ENCODE data around the gene ZNF70. TPM values are rescaled to one million over a fixed set of nuclear protein-coding genes. Genes with fewer than 3 reads are reported as not detected.
A peak's percentile ranks its signal among the peaks of the same experiment; 100 is the strongest.

Gene ZNF70
- total RNA-seq, 1 experiment from 2014 or later, result 6.5 TPM

DNA sequence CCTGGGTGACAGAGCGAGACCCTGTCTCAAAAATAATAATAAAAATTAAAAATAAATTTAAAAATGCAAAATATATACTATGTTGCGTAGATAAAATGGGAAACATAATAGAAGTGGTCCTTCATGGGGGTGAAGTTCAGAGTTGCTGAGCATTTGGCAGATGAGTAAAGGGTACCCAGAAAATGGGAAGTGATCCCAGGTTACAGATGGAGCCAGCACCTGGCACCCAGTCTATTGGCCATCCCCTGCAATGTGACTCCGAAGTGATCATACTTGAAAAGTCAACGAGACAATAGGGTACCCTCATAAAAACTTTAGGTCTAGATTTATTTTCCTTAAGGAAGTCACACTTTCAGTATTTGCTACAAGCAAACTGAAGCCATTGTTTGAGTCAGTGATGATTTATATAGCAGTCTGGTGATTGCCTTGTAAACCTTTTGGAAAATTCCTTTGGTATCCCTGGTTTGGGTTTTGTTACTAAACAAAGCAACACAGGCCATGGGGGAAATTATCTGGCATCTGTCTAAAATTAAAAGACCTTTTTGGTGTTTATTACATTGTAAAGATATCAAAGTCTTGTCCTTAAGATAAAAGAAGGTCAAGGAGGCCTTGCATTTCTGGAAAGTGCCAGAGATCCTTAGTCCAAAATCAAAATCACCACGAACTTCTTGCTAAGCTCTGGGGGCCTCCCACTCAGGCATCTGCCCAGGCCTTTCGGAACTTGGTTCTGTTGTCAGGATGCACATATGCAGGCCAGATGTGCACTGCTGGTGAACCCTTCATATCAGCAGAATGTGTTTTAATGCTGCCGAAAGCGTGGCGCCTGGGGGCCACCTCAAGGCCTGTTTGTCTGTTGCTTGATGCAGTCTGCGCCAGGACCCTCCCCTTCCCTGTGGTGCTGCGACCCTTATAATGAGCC is 40.2 kb upstream of the ZNF70 start:
- intact Hi-C loops (cut with micrococcal nuclease; ENCODE audit: unreplicated experiment), result no loop called here
- CTCF ChIA-PET, result interaction anchor here (0.5 kb wide), 1 partner anchor 33 kb away, joined by 3 read pairs; no protein-coding TSS in a partner anchor
- H3K4me3 Mint-ChIP-seq (ENCODE audit: low read depth, unreplicated experiment), result no peak overlapping the region
- TF ChIP-seq, protein P1, sequence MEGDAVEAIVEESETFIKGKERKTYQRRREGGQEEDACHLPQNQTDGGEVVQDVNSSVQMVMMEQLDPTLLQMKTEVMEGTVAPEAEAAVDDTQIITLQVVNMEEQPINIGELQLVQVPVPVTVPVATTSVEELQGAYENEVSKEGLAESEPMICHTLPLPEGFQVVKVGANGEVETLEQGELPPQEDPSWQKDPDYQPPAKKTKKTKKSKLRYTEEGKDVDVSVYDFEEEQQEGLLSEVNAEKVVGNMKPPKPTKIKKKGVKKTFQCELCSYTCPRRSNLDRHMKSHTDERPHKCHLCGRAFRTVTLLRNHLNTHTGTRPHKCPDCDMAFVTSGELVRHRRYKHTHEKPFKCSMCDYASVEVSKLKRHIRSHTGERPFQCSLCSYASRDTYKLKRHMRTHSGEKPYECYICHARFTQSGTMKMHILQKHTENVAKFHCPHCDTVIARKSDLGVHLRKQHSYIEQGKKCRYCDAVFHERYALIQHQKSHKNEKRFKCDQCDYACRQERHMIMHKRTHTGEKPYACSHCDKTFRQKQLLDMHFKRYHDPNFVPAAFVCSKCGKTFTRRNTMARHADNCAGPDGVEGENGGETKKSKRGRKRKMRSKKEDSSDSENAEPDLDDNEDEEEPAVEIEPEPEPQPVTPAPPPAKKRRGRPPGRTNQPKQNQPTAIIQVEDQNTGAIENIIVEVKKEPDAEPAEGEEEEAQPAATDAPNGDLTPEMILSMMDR (IDR thresholded peaks at IDR 0.05; ENCODE audit: unreplicated experiment), result no peak
- no peaks in the 10 kb centered on the region for H3K27me3 Mint-ChIP-seq (ENCODE audit: unreplicated experiment)
- no peaks in the 10 kb centered on the region for H3K4me1 Mint-ChIP-seq (ENCODE audit: low read depth, unreplicated experiment)
- H3K36me3 Mint-ChIP-seq (ENCODE audit: insufficient read depth, unreplicated experiment), result peaks cover 66% of the 10 kb centered on the region
- H3K27ac Mint-ChIP-seq (ENCODE audit: unreplicated experiment), result no peak overlapping the region
- DNase-seq, result no peak
- no peaks in the 10 kb centered on the region for H3K9me3 Mint-ChIP-seq (ENCODE audit: low read depth, unreplicated experiment)
- no TSS peak for BruUV-seq (replicated peaks)

DNA sequence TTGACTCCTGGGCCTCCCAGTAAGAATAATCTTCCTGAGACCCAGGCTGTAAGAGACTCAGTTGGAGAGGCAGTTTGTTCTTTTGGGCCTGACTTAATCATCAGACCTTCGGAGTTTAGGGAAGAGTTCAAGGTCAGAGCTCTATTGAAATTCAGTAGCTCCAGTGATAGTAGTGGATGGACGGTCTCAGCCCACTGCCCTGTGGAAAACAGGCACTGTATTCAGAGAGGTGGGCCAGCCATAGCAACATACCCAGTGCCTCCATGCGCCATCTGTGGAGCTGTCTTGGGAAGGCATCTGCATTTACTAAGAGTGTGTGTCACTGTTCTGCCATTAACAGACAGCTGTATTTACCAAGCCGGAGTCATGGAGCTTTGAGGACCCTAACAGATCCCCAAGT is 38.7 kb upstream of the ZNF70 start:
- TF ChIP-seq, protein P1 (IDR thresholded peaks at IDR 0.05; ENCODE audit: unreplicated experiment), result no peak
- DNase-seq, result no peak
- Mint-ChIP-seq H3K9me3 (ENCODE audit: low read depth, unreplicated experiment) (no peaks in the 10 kb centered on the region), H3K36me3 (ENCODE audit: insufficient read depth, unreplicated experiment) (peaks cover 52% of the 10 kb centered on the region), H3K4me1 (ENCODE audit: low read depth, unreplicated experiment) (peaks cover 2% of the 10 kb centered on the region), H3K4me3 (ENCODE audit: low read depth, unreplicated experiment) (no peak overlapping the region), H3K27ac (ENCODE audit: unreplicated experiment) (no peak overlapping the region), H3K27me3 (ENCODE audit: unreplicated experiment) (no peaks in the 10 kb centered on the region)
- intact Hi-C loops (cut with micrococcal nuclease; ENCODE audit: unreplicated experiment), result loop anchor here (10.0 kb wide), 1 partner anchor 45 kb away; the partner anchor contains the start of gene DERL3
- CTCF ChIA-PET, result interaction anchor here (0.8 kb wide), 1 partner anchor 19 kb away, joined by 5 read pairs; no protein-coding TSS in a partner anchor
- no TSS peak for BruUV-seq (replicated peaks)

DNA sequence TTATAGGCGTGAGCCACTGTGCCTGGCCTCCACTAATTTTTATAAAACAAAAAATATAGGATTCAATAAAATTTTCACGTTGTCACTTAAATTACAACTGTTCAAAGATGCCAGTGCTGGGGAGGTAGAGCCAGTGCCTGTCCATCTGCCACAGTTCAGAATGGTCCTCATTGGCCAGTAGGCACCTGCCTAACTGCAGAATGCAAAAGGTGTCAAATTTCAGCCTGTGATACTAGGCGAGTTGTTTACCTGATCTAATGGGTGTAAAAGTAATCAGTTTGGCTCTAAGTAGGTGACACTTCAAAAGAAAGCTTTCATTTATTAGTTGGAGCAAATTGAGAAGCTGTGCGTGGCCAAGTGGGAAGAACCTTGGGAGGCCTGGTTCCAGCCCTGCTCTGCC is 38.2 kb upstream of the ZNF70 start:
- Mint-ChIP-seq H3K4me3 (ENCODE audit: low read depth, unreplicated experiment) (no peak overlapping the region), H3K4me1 (ENCODE audit: low read depth, unreplicated experiment) (peaks cover 7% of the 10 kb centered on the region), H3K27ac (ENCODE audit: unreplicated experiment) (no peak overlapping the region), H3K9me3 (ENCODE audit: low read depth, unreplicated experiment) (no peaks in the 10 kb centered on the region), H3K27me3 (ENCODE audit: unreplicated experiment) (no peaks in the 10 kb centered on the region), H3K36me3 (ENCODE audit: insufficient read depth, unreplicated experiment) (peaks cover 47% of the 10 kb centered on the region)
- TF ChIP-seq, protein P1 (IDR thresholded peaks at IDR 0.05; ENCODE audit: unreplicated experiment), result no peak
- intact Hi-C loops (cut with micrococcal nuclease; ENCODE audit: unreplicated experiment), result loop anchor here (10.0 kb wide), 1 partner anchor 46 kb away; the partner anchor contains the start of gene DERL3
- no TSS peak for BruUV-seq (replicated peaks)
- DNase-seq, result no peak
- CTCF ChIA-PET, result no interaction called here

DNA sequence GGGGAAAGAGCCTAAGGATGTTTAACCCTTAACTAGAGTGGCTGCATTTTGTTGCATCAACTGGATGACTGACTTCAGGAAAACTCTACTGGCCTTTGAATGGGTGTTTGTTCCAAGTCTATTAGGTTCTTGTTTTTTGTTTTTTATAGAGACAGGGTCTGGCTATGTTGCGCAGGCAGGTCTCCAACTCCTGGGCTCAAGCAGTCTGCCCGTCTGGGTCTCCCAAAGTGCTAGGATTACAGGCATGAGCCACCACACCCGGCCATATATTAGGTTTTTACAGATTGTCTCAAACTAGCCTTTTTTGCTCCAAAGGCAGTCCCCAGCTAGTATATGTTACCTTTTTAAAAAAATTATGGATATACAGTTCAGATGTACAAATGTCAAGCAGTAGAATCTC is 37.0 kb upstream of the ZNF70 start:
- CTCF ChIA-PET, result no interaction called here
- TSS peak; percentile 64 for BruUV-seq (replicated peaks)
- Mint-ChIP-seq H3K27me3 (ENCODE audit: unreplicated experiment) (no peaks in the 10 kb centered on the region), H3K4me1 (ENCODE audit: low read depth, unreplicated experiment) (peaks cover 11% of the 10 kb centered on the region), H3K9me3 (ENCODE audit: low read depth, unreplicated experiment) (no peaks in the 10 kb centered on the region), H3K36me3 (ENCODE audit: insufficient read depth, unreplicated experiment) (peaks cover 38% of the 10 kb centered on the region), H3K4me3 (ENCODE audit: low read depth, unreplicated experiment) (peak overlapping the region; percentile 79), H3K27ac (ENCODE audit: unreplicated experiment) (no peak overlapping the region)
- intact Hi-C loops (cut with micrococcal nuclease; ENCODE audit: unreplicated experiment), result loop anchor here (10.0 kb wide), 1 partner anchor 47 kb away; the partner anchor contains the start of gene DERL3
- TF ChIP-seq, protein P1 (IDR thresholded peaks at IDR 0.05; ENCODE audit: unreplicated experiment), result no peak
- no peak for DNase-seq
